Aorta (tissue), 5 donors: ENCODE data around the gene CYB5D1. TPM values are rescaled to one million over a fixed set of nuclear protein-coding genes. Genes with fewer than 3 reads are reported as not detected.
A peak's percentile ranks its signal among the peaks of the same experiment; 100 is the strongest.

Experiments used
- ATAC-seq: fragments of 200-7000 bp; cut with Tn5 transposase; one replicate; pipeline ENCODE4 v1.9.1; 2022; ENCODE audit warnings: moderate library complexity; ENCODE audit not compliant: low FRiP score
- DNase-seq, 2 donors: peaks; one replicate each; pipeline ENCODE4 v3.0.0-alpha.2; 2020
- H3K27ac ChIP-seq, 2 donors: one replicate each; pipeline ENCODE4 v1.5.1; 2013; ENCODE audit warnings: low read length in 2 of 2, mild to moderate bottlenecking in 2 of 2, moderate library complexity in 2 of 2, control low read depth in 1 of 2, inconsistent platforms in 1 of 2, low read depth in 1 of 2
- H3K27me3 ChIP-seq, 2 donors: one replicate each; pipeline ENCODE4 v1.6.1; 2013; ENCODE audit warnings: control low read depth in 1 of 2, low read length in 1 of 2, mild to moderate bottlenecking in 1 of 2, moderate library complexity in 1 of 2; ENCODE audit not compliant: insufficient read depth in 2 of 2, control insufficient read depth in 1 of 2
- H3K36me3 ChIP-seq, 2 donors: one replicate each; pipeline ENCODE4 v1.6.1; 2013; ENCODE audit warnings: control low read depth in 1 of 2, low read length in 1 of 2, mild to moderate bottlenecking in 1 of 2; ENCODE audit not compliant: insufficient read depth in 2 of 2, control insufficient read depth in 1 of 2
- H3K4me1 ChIP-seq, 2 donors: one replicate each; pipeline ENCODE4 v1.6.1; 2013; ENCODE audit warnings: low read length in 2 of 2, control low read depth in 1 of 2, mild to moderate bottlenecking in 1 of 2, moderate library complexity in 1 of 2; ENCODE audit not compliant: insufficient read depth in 2 of 2, control insufficient read depth in 1 of 2
- H3K4me3 ChIP-seq, 2 donors: one replicate each; pipeline ENCODE4 v1.5.1; 2013; ENCODE audit warnings: low read length in 2 of 2, control low read depth in 1 of 2, mild to moderate bottlenecking in 1 of 2
- H3K9me3 ChIP-seq: one replicate; pipeline ENCODE4 v1.6.1; 2013; ENCODE audit warnings: mild to moderate bottlenecking, low read length; ENCODE audit not compliant: control insufficient read depth
- WGBS, 2 donors: extraction: QIAGEN DNeasy Blood & Tissue Kit; methylation state at CpG; one replicate each; pipeline ENCODE4 v1.1.7; 2013; 5-methylcytosine and 5-hydroxymethylcytosine counted together
- intact Hi-C, 2 donors: fragments of 100-400 bp; cut with DNase I; formaldehyde crosslinking; loops; one replicate each; pipeline versions ENCODE4 v1.14.2 to v1.15.0; 2022
- polyA plus RNA-seq, 2 donors: library from polyadenylated mRNA; stranded (reverse); fragments of 200-250 nt; gene quantifications; one replicate each; pipeline ENCODE4 v1.2.3, GENCODE V29; 2013
- total RNA-seq, 2 donors: library from RNA; stranded (reverse); fragmentation: NEBNext Ultra II Directional; extraction: Animal tissue kit (Norgen Biotek cat#: 25700); gene quantifications; one replicate each; pipeline ENCODE4 v1.2.1, GENCODE V29; 2021
- donor health status: healthy with polysubstance abuse.
- donor health status: Bipolar disorder and iron deficiency.
- donor health status: DM: no; HTN: no; CAD: no.
- donor health status: DM: no; HTN: no; CAD: no.
- donor health status: DM: yes; HTN: yes; CAD: no.

CYB5D1 gene
- total and polyA plus RNA-seq, 4 donors: 6.1 to 12.5 (median 9.4) TPM

- no peaks in the 10 kb centered on the region for H3K27me3 ChIP-seq
- intact Hi-C loops: no loop called here
- H3K27ac ChIP-seq: no peak overlapping the region
- DNase-seq: no peak
- WGBS, 2 donors: 93 to 96% methylated on average over 7 of the region's 7 CpGs
- H3K9me3 ChIP-seq: no peaks in the 10 kb centered on the region
- no peaks in the 10 kb centered on the region for H3K4me1 ChIP-seq
- no peak overlapping the region for H3K4me3 ChIP-seq
- ATAC-seq: no peak
- peaks cover 3 to 4% of the 10 kb centered on the region in 2 donors for H3K36me3 ChIP-seq
Observed at GRCh38 chr17:7878234-7878633, 20.4 kb downstream of the CYB5D1 start.

- Histone ChIP-seq H3K27ac (no peak overlapping the region), H3K4me3 (no peak overlapping the region), H3K4me1 (no peaks in the 10 kb centered on the region), H3K27me3 (no peaks in the 10 kb centered on the region), H3K36me3 (peaks cover 0 to 4% of the 10 kb centered on the region in 2 donors), H3K9me3 (no peaks in the 10 kb centered on the region)
- 79 to 80% methylated on average over 3 of the region's 3 CpGs for WGBS, 2 donors
- ATAC-seq (no peak), DNase-seq (no peak)
- intact Hi-C loops: no loop called here
Observed at GRCh38 chr17:7880076-7880868, 22.5 kb downstream of the CYB5D1 start.

- Histone ChIP-seq H3K4me1 (peaks cover 0 to under 1% of the 10 kb centered on the region in 2 donors), H3K27me3 (no peaks in the 10 kb centered on the region), H3K4me3 (no peak overlapping the region), H3K9me3 (no peaks in the 10 kb centered on the region), H3K27ac (no peak overlapping the region), H3K36me3 (peaks cover 0 to 4% of the 10 kb centered on the region in 2 donors)
- DNase-seq: no peak
- ATAC-seq: no peak
- intact Hi-C loops: no loop called here
- WGBS, 2 donors: 44 to 55% methylated on average over 7 of the region's 7 CpGs
Observed at GRCh38 chr17:7881276-7882054, 23.7 kb downstream of the CYB5D1 start.

GRCh38 chr17:7882068-7882467, 24.3 kb downstream of the CYB5D1 start:
- Histone ChIP-seq H3K27me3 (no peaks in the 10 kb centered on the region), H3K4me3 (no peak overlapping the region), H3K36me3 (peaks cover 0 to 4% of the 10 kb centered on the region in 2 donors), H3K9me3 (no peaks in the 10 kb centered on the region), H3K4me1 (peaks cover 0 to 3% of the 10 kb centered on the region in 2 donors), H3K27ac (no peak overlapping the region)
- 72 to 80% methylated on average over 7 of the region's 7 CpGs for WGBS, 2 donors
- ATAC-seq (no peak), DNase-seq (no peak)
- intact Hi-C loops: no loop called here

- Histone ChIP-seq H3K4me3 (no peak overlapping the region), H3K36me3 (peaks cover 0 to 4% of the 10 kb centered on the region in 2 donors), H3K9me3 (no peaks in the 10 kb centered on the region), H3K4me1 (peaks cover 0 to 3% of the 10 kb centered on the region in 2 donors), H3K27me3 (no peaks in the 10 kb centered on the region), H3K27ac (no peak overlapping the region)
- intact Hi-C loops: no loop called here
- whole genome bisulfite sequencing, 2 donors: 81 to 86% methylated on average over 3 of the region's 3 CpGs
- ATAC-seq: no peak
- DNase-seq: no peak
Observed at GRCh38 chr17:7882629-7883028, 24.8 kb downstream of the CYB5D1 start.

GRCh38 chr17:7883781-7884386, 26.1 kb downstream of the CYB5D1 start:
- H3K27me3 ChIP-seq: no peaks in the 10 kb centered on the region
- no peak overlapping the region for H3K27ac ChIP-seq
- intact Hi-C loops: no loop called here
- ATAC-seq: no peak
- no peak for DNase-seq
- 1 to 3% methylated on average over 3 of the region's 3 CpGs for WGBS, 2 donors
- peaks cover 0 to 3% of the 10 kb centered on the region in 2 donors for H3K4me1 ChIP-seq
- peaks cover 0 to 4% of the 10 kb centered on the region in 2 donors for H3K36me3 ChIP-seq
- peak overlapping the region in 1 of 2 donors; percentile 91 for H3K4me3 ChIP-seq
- H3K9me3 ChIP-seq: no peaks in the 10 kb centered on the region

GRCh38 chr17:7884581-7885366, 27.0 kb downstream of the CYB5D1 start:
- no peak for ATAC-seq
- peaks cover 0 to 4% of the 10 kb centered on the region in 2 donors for H3K36me3 ChIP-seq
- peaks cover 0 to 3% of the 10 kb centered on the region in 2 donors for H3K4me1 ChIP-seq
- no peaks in the 10 kb centered on the region for H3K27me3 ChIP-seq
- H3K4me3 ChIP-seq: peak overlapping the region; percentile 37 to 91
- H3K9me3 ChIP-seq: no peaks in the 10 kb centered on the region
- WGBS, 2 donors: 0 to 2% methylated on average over 22 to 93 of the region's 100 CpGs
- no peak for DNase-seq
- intact Hi-C loops: no loop called here
- H3K27ac ChIP-seq: peak overlapping the region in 1 of 2 donors; percentile 61
